ENCODE measurements around the gene SGSM1.
"Not testable (repeated sequence)": the region's sequence is repeated elsewhere in the genome, so short reads cannot be mapped to it uniquely, and the experiment has no call there.

DNA sequence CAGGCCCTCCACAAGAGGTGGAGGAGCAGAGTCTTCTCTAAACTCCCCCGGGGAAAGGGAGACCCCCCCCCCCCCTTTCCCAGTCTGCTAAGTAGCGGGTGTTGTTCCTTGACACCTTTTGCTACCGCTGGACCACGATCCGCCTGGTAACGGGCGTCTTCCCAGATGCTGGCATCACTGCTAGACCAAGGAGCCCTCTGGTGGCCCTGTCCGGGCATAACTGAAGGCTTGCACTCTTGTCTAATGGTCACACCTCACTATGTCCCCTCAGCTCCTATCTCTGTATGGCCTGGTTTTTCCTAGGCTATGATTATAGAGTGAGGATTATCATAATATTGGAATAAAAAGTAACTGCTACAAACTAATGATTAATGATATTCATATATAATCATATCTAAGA lies 31.5 kb downstream of the SGSM1 start:
- TF ChIP-seq, protein P1, sequence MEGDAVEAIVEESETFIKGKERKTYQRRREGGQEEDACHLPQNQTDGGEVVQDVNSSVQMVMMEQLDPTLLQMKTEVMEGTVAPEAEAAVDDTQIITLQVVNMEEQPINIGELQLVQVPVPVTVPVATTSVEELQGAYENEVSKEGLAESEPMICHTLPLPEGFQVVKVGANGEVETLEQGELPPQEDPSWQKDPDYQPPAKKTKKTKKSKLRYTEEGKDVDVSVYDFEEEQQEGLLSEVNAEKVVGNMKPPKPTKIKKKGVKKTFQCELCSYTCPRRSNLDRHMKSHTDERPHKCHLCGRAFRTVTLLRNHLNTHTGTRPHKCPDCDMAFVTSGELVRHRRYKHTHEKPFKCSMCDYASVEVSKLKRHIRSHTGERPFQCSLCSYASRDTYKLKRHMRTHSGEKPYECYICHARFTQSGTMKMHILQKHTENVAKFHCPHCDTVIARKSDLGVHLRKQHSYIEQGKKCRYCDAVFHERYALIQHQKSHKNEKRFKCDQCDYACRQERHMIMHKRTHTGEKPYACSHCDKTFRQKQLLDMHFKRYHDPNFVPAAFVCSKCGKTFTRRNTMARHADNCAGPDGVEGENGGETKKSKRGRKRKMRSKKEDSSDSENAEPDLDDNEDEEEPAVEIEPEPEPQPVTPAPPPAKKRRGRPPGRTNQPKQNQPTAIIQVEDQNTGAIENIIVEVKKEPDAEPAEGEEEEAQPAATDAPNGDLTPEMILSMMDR (IDR thresholded peaks at IDR 0.05) = not testable (repeated sequence)
- not testable (repeated sequence) for TF ChIP-seq POLR2A (IDR thresholded peaks at IDR 0.05)
